OCI-LY1 (cell line): ENCODE data around the gene OMP.

Source experiments
- H2AFZ ChIP-seq: fragments of 200-600 bp; sonication (generic), shearing (Covaris generic); 2 replicates; pipeline ENCODE4 v1.6.0; 2014; ENCODE audit warnings: antibody characterized with exemption, mild to moderate bottlenecking, low read length
- H3F3A ChIP-seq: fragments of 200-600 bp; sonication (generic), shearing (Covaris generic); 2 replicates; pipeline ENCODE4 v1.6.0; 2014; ENCODE audit warnings: mild to moderate bottlenecking, antibody characterized with exemption, low read length, moderate library complexity; ENCODE audit not compliant: insufficient read depth
- H3K27ac ChIP-seq: fragments of 200-600 bp; sonication (generic); 2 replicates; pipeline ENCODE4 v1.5.1; 2014; ENCODE audit warnings: low read length, mixed run types, mild to moderate bottlenecking, low read depth; ENCODE audit not compliant: poor library complexity, severe bottlenecking
- H3K27me3 ChIP-seq: fragments of 200-600 bp; sonication (generic); 2 replicates; pipeline ENCODE4 v1.6.0; 2014; ENCODE audit warnings: antibody characterized with exemption, mild to moderate bottlenecking, low read length, moderate library complexity; ENCODE audit not compliant: insufficient read depth
- H3K36me3 ChIP-seq: fragments of 200-600 bp; sonication (generic); 2 replicates; pipeline ENCODE4 v1.6.1; 2014; ENCODE audit warnings: mild to moderate bottlenecking, antibody characterized with exemption, low read length, moderate library complexity, mixed read lengths; ENCODE audit not compliant: insufficient read depth
- H3K4me1 ChIP-seq: fragments of 200-600 bp; sonication (generic); 2 replicates; pipeline ENCODE4 v1.5.1; 2014; ENCODE audit warnings: mild to moderate bottlenecking, low read length, moderate library complexity; ENCODE audit not compliant: insufficient read depth, severe bottlenecking
- H3K4me2 ChIP-seq: fragments of 200-600 bp; sonication (generic), shearing (Covaris generic); 2 replicates; pipeline ENCODE4 v1.6.1; 2014; ENCODE audit warnings: low read length
- H3K4me3 ChIP-seq: fragments of 200-600 bp; sonication (generic); 2 replicates; pipeline ENCODE4 v1.5.1; 2014; ENCODE audit warnings: low read length, low read depth, mild to moderate bottlenecking, mixed read lengths; ENCODE audit not compliant: poor library complexity, severe bottlenecking
- H3K79me2 ChIP-seq: fragments of 200-600 bp; shearing (Covaris generic); 2 replicates; pipeline ENCODE4 v1.6.1; 2016; ENCODE audit warnings: mixed run types, low read length, mixed read lengths; ENCODE audit not compliant: insufficient read depth
- H3K9ac ChIP-seq: fragments of 200-600 bp; sonication (generic), shearing (Covaris generic); 2 replicates; pipeline ENCODE4 v1.6.1; 2014; ENCODE audit warnings: mild to moderate bottlenecking, low read length, mixed read lengths
- H3K9me2 ChIP-seq: fragments of 200-600 bp; sonication (generic), shearing (Covaris generic); 2 replicates; pipeline ENCODE4 v1.6.1; 2014; ENCODE audit warnings: low read depth, mild to moderate bottlenecking, low read length, mixed read lengths
- H3K9me3 ChIP-seq: fragments of 200-600 bp; shearing (Covaris generic); 2 replicates; pipeline ENCODE4 v1.6.1; 2014; ENCODE audit warnings: low read length, mixed read lengths
- H4K20me1 ChIP-seq: fragments of 200-600 bp; sonication (generic), shearing (Covaris generic); 2 replicates; pipeline ENCODE4 v1.6.0; 2016; ENCODE audit warnings: mild to moderate bottlenecking, low read length; ENCODE audit not compliant: insufficient read depth
- CTCF ChIP-seq: fragments of 200-600 bp; sonication (generic), shearing (Covaris generic); IDR thresholded peaks from 2 replicates; pipeline ENCODE4 v1.5.1; 2017; ENCODE audit warnings: mild to moderate bottlenecking, antibody characterized with exemption, low read length, moderate library complexity, mixed read lengths
- EZH2 ChIP-seq: fragments of 200-600 bp; sonication (generic), shearing (Covaris generic); IDR thresholded peaks from 2 replicates; pipeline ENCODE4 v1.8.0; 2017; ENCODE audit warnings: borderline replicate concordance, mixed run types, mild to moderate bottlenecking, antibody characterized with exemption, low read length, moderate library complexity, mixed read lengths

OMP gene

DNA sequence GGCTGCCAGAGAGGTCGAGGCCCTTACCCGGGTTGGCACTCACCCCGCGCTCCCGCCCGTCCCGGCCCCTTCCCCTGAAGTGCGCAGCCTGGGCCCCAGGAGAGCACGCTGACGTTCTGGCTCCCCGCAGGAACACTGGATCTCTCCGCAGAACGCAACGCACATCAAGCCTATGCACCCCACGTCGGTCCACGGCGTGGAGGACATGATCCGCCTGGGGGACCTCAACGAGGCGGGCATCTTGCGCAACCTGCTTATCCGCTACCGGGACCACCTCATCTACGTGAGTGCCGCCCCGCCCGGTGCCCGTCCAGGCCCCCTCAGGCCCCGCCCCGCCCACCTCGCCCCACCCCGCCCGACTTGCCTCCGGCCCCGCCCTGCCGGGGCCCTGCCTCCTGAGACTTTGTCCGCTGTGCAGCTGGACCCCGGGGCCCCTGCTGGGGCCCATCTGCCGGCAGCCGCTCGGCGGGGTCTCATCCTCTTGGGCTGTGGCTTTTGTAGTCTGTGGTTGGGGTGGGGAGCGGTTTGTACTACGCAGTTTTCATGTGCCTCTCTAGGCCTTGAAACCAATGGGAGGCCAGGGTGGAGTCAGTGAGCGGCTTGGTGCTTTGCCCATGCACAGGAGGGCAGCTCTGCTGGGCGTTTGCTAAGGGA lies 45.2 kb downstream of the OMP start:
- H4K20me1 ChIP-seq: no peaks in the 10 kb centered on the region
- H2AFZ ChIP-seq: no peak overlapping the region
- no peaks in the 10 kb centered on the region for H3K9me3 ChIP-seq
- no peaks in the 10 kb centered on the region for H3F3A ChIP-seq
- no peaks in the 10 kb centered on the region for H3K36me3 ChIP-seq
- H3K27me3 ChIP-seq: no peaks in the 10 kb centered on the region; the same call in 1 of the 2 replicates
- no peak overlapping the region for H3K4me3 ChIP-seq
- H3K9me2 ChIP-seq: no peaks in the 10 kb centered on the region
- H3K4me2 ChIP-seq: no peak overlapping the region
- H3K9ac ChIP-seq: no peak overlapping the region
- H3K27ac ChIP-seq: no peak overlapping the region
- TF ChIP-seq EZH2 (no peak), CTCF (no peak)
- H3K79me2 ChIP-seq: no peaks in the 10 kb centered on the region
- no peaks in the 10 kb centered on the region for H3K4me1 ChIP-seq

DNA sequence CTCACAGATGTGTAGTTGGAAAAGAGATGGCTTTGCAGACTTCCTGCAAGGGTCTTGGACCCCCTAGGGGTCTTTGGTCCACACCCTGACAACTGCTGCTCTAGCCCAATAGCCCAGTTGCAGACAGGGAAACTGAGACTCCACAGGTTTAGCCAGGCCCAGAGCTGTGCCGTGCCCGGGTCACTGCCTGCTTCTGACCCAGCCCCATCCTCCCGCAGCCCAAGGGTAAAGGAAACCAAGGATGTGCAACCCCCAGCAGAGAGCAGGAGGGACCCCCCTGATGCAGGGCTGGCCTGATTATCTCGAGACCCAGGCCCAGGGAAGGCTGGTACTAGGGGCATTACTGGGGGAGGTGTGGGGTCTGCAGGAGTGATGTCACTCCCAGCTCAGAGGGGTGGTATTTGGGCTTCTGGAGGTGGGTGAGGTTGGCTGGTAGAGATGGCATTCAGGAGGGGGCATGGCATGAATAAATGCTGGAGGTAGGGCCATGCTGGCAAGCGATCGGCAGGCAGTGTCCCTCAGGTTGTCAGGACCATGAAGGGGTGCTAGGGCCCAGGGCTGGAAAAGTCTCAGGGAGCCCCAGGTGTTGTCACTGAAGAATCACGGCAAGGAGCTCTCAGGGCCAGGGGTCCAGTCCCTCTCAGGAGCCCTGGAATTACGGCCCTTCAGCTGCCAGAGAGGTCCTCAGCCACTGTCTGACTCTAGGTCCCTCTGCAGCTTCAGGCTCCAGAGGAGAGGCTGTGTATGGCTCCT lies 46.5 kb downstream of the OMP start:
- H3K79me2 ChIP-seq: no peaks in the 10 kb centered on the region
- H3K9ac ChIP-seq: no peak overlapping the region
- TF ChIP-seq EZH2 (no peak), CTCF (no peak)
- H3K9me2 ChIP-seq: no peaks in the 10 kb centered on the region
- H3K27ac ChIP-seq: no peak overlapping the region
- no peaks in the 10 kb centered on the region for H4K20me1 ChIP-seq
- no peaks in the 10 kb centered on the region for H3K36me3 ChIP-seq
- no peaks in the 10 kb centered on the region for H3K9me3 ChIP-seq
- H3F3A ChIP-seq: no peaks in the 10 kb centered on the region
- H3K4me2 ChIP-seq: no peak overlapping the region
- H3K4me1 ChIP-seq: no peaks in the 10 kb centered on the region
- no peak overlapping the region for H3K4me3 ChIP-seq
- no peaks in the 10 kb centered on the region; the same call in 1 of the 2 replicates for H3K27me3 ChIP-seq
- H2AFZ ChIP-seq: no peak overlapping the region

DNA sequence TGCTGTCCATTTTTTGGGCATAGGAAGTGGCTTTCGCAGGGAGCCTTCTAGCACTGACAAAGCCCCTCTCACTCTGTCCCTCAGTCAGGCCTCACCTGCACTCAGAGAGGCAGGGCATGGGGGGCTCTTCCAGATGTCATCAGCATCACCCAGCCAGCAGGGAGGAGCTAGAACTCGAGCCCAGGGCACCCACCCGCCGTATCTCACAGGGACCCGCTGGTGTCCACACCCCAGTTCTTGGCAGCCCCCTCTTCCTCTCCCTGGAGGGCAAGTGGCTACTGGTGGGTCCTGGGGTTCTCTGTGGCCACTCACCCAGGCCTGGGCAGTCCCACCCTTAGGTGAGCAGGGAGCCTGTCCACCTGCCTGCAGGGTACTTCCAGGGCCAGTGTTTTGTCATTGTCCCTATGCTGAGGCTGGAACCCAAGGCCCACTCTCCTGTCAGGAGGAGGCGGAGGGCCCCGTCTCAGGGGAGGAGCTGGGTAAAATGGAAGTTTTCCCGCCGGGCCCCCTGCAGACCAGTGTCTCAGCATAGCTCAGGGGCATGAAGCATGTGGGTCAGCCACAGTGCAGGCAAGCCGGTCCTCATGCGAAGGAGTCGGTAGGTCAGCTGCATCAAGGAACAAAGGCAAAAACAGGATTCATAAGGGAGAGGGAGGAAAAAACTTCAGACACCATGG lies 47.2 kb downstream of the OMP start:
- Histone ChIP-seq H3K79me2 (no peaks in the 10 kb centered on the region), H3K9me2 (no peaks in the 10 kb centered on the region), H2AFZ (no peak overlapping the region), H3K27ac (no peak overlapping the region), H3K36me3 (no peaks in the 10 kb centered on the region), H3K4me1 (no peaks in the 10 kb centered on the region), H3K4me3 (no peak overlapping the region), H4K20me1 (no peaks in the 10 kb centered on the region), H3K4me2 (no peak overlapping the region), H3K9me3 (no peaks in the 10 kb centered on the region), H3K27me3 (no peaks in the 10 kb centered on the region; the same call in 1 of the 2 replicates), H3K9ac (no peak overlapping the region), H3F3A (no peaks in the 10 kb centered on the region)
- TF ChIP-seq CTCF: no peak
- no peak for TF ChIP-seq EZH2
